ENCODE data around the gene ANKS6.
A peak's percentile ranks its signal among the peaks of the same experiment; 100 is the strongest.

The ANKS6 gene

DNA sequence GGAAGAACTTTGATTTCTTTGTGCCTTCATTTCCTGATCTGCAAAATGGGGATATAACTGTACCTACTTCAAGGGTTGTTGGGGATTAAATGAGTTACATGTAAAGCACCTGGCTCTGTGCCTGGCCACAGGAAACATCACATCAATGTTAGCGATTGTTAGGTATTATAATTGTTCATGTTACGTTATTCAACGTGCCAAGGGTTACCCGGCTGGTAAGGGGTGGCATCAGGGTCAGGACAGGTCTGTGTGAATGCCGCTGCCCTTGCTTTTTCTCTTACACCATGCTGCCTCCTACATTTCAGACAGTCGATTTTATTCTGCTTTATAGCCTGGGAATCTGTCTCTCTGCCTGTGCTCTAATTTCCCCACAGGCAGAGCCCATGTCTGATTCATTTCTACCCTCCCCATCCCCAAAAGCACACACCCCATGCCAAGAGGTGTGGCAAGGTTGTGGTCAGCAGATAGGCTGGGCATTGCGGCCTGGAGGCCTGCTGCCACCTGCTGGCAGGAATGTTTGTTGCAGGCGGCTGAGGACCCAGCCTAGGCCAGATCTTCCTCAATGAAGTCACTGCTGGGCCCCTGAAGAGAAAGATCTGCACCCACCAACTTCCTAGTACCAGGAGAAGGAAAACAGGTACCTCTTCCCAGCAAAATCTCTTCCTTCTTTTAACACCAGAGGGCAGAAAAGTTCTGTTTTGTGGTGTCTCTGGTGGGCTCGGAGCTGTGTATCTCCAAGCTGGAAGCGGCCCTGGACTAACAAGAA, 5.3 kb downstream of the ANKS6 start:
- DNase-seq = no peak

DNA sequence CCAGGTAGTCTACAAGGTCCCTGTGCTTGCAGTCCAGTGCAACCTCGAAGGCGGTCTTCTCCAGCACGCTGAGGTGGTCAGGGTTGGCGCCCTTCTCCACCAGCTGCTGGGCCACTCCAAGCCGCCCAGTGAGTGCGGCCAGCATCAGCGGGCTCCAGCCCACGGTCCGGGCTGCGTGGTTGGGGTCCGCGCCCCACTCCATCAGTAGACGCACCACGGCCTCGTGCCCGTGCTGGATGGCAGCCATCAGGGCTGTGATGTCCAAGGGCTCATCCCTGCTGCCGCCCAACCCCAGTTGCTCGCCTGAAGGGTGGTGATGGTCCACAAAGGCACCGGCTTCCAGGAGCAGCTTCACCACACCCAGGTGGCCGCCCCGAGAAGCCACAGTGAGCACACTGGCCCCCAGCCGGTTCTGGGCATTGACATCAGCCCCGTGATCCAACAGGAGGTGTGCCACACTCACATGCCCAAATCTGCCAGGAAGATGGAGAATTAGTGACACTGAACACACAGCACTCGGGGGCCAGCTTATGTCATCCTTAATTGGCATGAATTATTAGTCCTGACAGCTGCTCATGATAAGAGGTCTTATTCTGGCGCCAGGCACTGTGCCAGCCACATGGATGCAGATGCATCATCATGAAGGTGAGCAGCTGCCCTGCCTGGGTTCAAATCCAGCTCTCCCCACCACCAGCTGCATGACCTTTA, 6.1 kb downstream of the ANKS6 start:
- peak; percentile 54 for DNase-seq

DNA sequence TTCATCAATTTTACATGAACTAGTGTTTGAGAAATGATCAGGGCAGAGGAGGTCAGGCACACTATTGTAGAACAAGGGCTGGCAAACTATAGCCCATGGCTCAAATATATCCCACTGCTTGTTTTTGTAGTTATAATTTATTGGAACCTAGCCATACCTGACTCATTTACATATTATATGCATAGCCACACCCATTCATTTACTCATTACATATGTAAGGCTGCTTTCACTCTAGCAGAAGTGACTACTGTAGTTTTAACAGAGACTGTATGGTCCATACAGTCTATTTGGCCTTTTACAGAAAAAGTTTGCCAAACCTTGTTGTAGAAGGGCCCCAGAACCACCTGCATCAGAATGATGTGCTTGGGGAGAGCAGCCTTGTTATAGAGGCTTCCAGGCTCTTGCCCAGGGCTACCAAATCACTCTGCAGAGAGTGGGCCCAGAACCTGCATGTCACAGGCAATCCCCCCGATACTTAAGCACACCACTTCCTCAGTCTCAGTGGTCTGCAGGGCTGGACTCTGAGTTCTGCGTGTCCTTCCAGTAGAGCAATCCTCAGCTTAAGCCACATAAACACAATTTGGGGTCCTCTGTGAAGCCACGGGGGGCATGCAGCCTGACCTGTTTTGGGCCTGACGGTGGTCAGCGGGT, 6.7 kb downstream of the ANKS6 start:
- no peak for DNase-seq

DNA sequence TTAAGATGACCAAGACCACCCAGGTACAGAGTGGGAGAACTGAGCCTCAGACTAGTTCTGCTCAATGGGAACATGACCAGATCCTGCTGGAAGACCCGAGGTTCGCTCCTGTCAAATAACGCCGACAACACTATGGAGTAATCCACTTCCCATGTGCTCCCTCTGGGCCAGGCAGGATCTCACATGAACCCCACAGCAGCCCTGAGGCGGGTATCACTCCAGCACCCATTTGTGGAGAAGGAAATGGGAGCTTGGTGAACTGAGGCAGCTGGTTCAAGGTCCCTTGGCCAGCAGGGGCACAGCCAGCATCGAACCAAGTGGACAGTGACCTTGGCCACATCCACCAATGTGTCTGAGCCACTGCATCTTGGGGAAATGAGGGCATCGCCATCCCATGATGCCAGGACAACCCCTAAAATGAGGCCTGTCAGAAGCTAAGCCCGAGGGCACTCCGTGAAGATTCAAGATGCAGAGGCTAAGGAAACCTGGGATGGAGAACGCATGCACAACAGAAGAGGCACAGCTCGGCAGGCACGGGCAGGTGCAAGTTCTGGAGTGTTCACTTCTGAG, 8.5 kb downstream of the ANKS6 start:
- DNase-seq = no peak

DNA sequence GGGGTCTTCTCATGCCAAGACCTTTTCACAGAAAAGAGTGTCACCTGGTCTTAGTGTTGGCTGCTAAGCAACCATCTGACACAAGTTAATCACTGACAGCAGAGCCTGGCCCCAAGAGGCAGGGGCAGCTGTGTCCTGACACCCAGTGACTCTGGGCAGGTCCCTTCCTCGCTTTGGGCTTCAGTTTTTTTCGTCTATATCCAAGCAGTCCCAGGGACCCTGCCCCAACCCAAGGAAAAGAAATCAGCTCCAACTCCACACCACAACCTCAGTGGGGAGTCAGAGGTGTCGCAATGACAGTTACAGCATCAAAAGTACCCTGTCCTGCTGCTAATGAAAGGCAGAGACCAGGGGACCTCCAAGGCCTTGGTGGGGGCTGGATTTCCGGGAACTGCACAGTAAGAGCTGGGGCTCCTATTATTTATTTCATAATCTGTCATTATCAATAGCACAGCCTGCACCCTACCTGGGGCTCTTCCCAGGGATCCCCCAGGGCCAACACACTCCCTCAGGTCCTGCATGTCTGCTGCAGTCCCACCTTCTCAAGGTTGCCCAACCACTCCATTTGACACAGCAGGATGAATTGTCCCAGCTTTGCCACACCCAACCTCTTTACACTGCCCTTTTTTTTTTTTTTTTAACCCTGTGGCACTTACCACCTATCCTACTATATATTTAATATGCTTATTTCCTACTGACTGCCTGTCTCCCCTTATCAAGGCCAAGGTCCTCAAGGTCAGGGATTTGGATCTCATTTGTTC, 9.4 kb downstream of the ANKS6 start:
- DNase-seq = no peak

DNA sequence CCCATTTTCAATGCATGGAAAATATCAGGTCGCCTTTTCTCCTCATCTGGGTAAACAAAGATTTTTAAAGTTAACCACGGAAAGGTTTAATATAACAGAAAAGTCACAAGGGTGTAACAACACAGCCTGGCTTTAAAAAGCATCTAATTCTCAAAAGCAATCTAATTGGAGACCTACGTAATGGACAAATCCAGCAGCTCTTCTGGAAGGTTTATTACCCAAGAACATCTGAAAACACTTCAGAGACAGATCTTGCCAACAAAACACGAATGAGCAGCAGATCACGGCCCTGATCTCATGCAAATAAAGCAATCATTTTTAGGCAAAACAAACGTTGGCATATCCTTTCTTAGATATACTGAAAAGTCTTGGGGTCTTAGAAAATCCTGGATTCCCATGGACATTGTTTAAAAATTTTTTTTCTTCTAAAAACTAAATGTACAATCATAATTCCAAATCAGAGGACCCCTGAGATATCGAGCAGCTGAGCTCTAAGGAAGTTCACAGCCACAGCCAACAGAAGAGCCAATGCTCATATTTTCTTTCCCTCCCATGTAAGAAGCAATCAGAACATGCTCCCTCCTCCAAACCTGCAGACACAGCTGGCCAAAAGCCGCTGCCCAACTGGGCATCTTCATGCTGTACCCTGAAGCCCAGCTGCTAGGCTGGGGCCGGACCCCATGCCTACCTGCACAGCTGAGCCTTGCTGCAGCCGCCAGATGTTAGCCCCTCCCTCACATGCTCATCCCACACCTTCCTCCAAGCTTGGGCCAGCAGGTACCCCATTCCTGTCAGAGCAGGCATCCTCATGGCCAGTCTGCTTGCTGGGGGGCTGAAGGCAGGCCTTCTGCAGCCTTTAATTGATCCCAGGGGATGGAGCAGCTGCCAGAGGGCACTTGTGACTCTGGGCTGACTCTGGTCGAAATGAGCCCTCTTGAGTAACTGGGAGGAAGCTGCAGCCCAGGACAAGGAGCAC, 11.2 kb downstream of the ANKS6 start:
- DNase-seq = no peak

DNA sequence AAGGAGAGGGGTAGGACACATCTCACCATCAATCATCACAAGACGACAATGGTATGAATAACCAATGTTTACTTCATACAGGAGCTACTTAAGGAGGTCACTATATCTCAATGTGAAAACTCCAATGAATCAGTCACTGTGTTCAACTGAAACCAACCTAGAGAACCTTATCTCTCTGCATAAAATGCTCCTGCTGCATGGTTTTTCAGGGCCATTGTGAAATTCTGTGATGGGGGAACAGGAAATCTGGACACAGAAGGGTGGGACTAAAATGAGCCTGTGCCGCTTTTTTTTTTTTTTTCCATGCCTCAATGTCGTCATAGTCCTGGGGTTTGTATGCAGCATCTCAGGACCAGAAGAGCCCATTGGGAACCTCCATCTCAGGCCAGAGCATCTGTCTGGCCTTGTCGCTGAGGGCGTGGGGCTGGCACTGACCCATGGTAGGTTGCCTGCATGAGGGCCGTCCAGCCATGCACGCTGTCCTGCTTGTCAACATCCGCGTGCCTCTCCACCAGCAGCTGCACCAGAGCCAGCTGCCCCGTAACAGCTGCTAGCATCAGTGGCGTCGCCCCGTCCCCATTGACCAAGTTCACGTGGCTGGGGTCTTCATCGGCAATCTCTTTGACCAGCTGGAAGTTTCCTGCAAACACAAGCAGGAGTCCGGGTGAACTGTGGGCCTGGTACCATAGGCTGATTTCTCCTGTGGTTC, 12.7 kb downstream of the ANKS6 start:
- no peak for DNase-seq

DNA sequence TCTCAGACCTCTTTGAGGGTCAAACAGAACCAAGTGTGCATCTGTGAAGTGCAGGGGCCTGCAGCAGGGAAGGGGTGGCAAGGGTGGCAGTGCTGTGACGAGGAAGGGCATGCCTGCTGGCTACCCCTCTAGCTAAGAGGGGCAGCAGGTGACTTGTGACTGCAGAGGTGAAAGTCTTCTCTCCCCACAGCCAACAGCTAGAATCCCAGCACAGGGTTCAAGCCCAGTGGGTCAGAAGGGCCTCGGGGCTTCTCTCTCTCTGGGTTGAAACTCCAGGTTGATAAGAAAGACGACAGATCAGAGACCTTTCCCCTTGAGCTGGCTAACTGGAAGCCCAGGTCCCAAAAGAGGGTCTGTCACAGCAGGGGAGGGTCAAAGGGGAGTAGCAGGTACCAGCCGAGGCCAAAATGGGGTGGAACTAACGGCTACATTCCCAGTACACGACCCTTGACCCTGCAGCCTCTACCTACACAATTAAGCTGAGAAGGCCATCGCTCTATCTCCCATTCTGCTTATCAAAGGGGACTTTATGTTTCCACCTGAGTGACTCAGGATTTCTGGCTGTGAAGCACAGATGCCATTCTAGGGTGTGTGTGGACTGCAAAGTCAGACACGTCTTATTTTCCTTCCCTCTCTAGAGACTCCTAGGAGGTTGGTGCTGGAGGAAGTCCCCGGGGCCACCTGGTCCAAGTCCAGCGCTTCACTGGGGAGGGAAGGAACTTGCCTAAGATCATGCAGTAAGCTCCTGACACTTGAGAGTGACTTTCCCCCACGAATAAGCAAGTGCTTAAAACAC, 14.6 kb downstream of the ANKS6 start:
- DNase-seq = no peak

DNA sequence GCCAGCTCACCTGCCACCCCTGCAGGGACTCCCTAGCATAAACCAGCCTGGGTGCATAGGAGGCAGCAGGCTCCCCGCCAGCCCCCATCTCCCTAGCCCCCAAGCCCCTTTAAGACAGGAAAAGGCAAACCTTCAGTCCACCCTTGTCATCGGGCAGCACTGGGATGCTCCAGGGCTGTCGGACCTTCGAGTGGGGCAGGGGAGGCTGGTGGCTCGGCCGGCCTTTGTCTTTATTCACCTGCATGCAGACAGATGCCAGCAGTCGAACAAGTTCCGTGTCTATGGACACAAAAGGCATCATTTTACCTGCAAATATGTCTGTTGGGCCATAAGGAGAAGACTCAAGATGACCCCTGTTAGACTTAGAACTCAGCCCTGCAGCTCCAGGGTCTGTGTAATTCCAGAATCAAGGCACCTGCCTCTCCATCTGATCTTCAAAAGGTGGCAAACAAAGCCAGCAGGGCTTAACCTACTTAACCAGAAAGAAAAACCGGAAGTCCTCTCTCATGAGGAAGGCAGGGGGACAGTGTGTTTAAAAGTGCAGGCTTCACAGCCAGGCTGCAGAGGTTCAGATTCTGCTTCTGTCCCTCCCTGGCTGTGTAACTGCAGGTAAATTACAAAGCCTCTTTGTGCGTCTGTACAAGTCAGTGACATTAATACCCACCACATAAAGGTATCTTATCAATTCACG, 16.2 kb downstream of the ANKS6 start:
- DNase-seq = no peak

DNA sequence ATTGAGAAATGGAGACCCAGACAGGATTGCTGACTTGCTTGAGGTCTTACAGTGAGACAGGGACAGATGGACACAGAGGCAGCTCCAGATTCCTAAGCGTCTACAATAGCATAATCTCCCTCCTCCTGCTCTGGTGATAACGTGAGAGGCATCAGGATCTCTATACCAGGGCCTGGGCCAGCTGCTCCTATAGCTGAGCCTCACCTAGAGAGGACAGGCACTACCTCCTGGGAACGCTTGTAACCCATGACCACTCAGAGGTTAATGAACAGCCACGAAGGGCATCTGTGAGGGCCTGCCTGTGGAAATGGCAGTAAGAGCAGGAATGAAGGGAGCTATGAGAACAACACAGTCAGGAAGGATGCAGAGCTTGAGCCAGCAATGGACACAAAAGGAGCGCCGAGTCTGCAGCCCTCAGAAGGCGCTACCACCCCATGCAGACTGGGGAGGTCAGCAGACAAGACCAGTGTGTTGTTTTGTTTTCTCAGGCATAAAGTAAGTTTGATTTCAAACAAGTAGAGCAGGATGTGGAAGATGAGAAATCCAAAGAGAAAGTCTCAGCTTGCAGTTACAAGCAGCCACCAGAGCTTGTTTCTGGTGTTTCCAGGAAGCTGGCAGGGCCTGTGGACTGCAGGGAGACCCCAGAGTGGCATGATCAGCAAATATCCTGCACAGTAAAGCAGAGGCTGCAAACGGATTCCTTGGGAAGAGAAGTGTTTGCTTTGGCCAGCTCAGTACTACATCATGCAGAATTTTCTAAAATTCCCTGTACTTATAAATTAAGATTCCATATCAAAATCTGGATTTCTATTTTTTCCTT, 17.4 kb downstream of the ANKS6 start:
- DNase-seq = no peak

DNA sequence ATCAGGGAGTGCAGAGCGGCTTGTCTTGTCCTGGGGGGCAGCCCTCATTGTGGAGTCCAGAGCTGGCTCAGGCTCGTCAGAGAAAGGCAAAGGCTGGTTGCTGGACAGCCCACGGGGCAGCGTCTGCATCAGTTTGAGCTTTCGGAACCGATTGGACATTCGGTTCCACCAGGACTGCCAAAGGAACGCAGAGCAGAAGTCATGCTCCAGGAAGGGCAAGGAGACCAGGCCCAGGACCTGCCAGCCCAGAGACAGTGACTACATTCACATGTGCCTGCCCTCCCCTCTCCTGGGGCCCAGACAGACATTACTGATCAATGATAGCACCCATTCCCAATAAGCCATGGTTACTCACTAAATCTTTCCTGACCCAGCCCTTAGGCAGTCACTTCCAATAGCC, 18.1 kb downstream of the ANKS6 start:
- no peak for DNase-seq

DNA sequence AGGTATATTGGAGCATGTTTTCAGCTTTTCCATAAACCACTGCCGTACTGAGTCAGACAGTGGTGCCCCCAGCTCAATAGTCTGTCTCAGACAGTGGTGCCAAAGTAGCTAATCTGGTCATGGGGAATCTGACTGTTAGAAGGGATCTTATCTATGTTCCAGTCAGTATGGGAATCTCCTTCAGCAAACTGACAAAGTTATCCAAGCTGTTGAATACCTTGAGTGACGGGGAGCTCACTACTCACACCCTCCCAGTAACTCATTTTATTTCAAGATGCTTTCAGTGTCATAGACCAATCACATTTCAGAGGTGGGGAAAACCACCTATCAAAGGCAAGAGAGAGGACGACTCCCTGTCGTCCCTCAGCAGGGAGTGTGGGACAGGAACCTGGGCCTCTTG, 18.7 kb downstream of the ANKS6 start:
- DNase-seq = no peak

DNA sequence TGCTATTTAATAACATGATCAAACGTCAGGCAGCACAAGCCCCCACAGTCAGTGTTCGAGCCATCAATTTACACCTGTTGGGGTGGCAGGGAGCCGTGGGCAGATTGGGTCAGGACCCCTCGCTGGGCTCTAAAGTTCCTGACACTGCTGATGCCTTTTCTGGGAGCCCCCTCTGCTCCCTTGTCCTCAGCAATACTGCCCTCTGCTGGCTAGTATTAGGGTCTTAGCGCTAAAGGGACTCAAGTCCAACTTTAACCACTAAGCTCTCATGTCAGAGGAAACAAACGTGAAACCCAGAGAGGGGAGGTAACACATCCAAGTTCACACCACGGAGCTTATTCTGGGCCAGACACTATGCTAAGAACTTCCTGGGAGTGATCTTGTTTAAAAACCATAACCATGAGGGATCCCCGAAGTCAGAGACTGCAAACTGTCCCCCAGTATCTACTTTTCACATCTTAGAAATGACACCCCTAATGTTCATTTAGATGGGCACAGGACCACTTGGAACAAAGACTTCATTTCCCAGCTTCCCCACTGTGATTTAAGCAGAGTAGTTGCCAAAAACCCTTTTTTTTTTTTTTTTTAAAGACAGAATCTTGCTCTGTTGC, 20.4 kb downstream of the ANKS6 start:
- DNase-seq = peak; percentile 30

DNA sequence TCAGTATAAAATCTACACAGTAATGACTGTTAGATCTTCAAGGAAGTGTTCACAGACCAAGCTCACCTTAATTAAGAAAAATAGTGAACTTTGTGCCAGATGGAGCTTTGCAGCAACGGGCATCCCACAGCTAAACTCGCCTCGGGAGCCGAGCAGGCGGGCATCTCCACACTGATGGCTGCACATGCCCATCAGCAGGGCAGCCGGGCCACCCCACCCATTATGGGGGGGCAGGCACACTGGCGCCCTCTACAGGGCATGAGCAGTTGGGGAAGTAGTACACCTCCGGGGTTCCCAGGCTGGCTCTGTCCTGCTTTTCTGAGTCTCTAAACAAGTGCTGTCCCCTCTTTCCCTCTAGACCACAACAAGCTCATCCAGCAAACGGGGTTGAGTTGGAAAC, 21.6 kb downstream of the ANKS6 start:
- no peak for DNase-seq

DNA sequence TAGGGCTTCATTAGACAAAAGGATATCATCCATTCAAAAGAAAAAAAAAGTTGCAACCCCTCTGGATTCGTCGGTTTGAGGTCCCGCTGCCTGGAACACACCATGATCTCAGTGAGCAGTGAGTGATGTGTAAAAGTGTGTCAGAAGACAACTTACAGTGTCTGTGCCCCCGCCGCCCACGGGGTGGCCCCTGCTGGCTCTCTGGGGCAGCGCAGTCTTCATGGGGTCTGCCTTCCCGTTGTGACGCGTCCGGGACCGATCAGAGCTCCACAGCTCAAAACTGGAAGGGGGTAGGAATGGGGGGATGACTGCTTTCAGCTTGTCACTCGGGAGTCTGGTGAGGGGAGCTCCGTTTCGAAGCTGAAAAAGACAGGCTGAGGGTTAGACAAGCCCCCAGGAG, 22.6 kb downstream of the ANKS6 start:
- DNase-seq = no peak

DNA sequence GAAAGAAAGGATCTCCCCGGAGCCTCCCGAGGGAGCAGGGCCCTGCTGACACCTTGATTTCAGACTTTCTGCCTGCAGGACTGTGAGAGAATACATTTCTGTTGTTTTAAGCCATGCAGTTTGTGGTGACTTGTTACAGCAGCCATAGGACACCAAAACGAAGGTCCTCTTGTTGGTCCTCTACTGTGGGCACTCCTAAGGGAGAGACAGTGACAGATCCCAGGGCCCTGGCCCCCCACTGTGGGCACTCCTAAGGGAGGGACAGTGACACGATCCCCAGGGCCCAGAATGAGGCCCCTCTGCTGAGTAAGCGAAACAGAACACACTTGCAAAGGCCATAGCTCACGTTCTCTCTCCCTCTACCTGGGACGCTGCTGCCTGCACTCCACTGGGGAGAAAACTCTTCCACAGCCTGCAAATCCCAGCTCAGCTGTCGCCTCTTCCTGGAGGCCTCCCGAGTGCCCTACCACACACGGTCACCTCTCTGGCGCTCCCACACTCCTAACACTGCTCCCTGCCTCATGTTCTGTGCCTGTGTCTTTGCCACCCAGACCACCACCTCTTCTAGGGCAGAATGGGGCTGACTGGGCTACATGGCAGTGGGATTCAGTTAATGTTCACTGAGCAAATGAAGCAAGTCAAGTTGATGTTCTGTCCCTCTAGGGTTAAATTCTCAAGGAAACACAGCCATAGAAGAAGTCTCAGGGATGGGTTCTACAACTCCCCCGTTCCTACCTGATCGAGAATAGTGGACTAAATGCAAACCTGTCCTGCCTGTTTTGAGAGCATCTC, 23.8 kb downstream of the ANKS6 start:
- no peak for DNase-seq

DNA sequence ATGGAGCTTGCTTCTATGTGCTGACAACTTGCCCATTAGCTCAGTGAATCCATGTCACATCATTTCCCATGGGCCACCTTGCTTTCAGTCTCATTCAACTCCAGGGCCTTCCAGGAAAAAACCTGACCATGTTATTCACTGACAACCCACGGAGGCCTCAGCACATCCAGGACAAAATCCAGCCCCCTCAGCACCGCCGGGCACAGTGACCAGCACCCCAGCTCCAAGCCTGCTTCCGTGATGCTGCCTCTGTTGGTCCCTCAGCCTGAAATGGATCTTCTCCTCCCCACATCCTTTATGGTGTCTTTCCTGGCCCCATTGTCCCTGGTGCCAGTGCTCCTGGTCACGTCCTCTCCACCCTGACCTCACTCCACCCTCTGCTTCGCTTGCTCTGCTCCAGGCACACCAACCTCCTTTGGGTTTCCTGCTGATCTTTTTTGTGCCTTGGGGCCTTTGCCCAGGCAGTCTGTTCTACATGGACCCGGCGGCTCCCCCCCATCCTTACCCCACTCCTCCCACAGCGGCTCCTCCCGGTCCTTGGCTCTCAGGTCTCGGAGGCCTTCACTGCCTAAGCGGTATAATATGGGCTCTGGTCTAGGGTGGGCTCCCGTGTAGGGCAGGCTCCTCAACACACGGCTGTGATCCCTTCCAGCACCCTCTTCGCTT, 25.0 kb downstream of the ANKS6 start:
- DNase-seq = no peak
